ENCODE measurements around the gene ZC3H4.

ZC3H4 gene

GRCh38 chr19:47099576-47100050 is 14.0 kb downstream of the ZC3H4 start:
- no peaks in the 10 kb centered on the region for H3K27me3 ChIP-seq (ENCODE audit: control insufficient read depth, insufficient read depth, low read length)
- no peaks in the 10 kb centered on the region for H3K36me3 ChIP-seq (ENCODE audit: control insufficient read depth, insufficient read depth, low read length)
- no peak overlapping the region for H3K9ac ChIP-seq (ENCODE audit: low read length)
- H3K27ac ChIP-seq (ENCODE audit: low read depth, low read length) = no peak overlapping the region
- H3K4me3 ChIP-seq (ENCODE audit: low read length) = no peak overlapping the region
- H3K4me1 ChIP-seq (ENCODE audit: control insufficient read depth, insufficient read depth, low read length) = peaks cover 16% of the 10 kb centered on the region

- peaks cover 7% of the 10 kb centered on the region for H3K36me3 ChIP-seq (ENCODE audit: control insufficient read depth, insufficient read depth, low read length)
- no peak overlapping the region for H3K4me3 ChIP-seq (ENCODE audit: low read length)
- no peak overlapping the region for H3K27ac ChIP-seq (ENCODE audit: low read depth, low read length)
- H3K27me3 ChIP-seq (ENCODE audit: control insufficient read depth, insufficient read depth, low read length) = no peaks in the 10 kb centered on the region
- H3K4me1 ChIP-seq (ENCODE audit: control insufficient read depth, insufficient read depth, low read length) = peaks cover 14% of the 10 kb centered on the region
- H3K9ac ChIP-seq (ENCODE audit: low read length) = no peak overlapping the region
These were observed 15.0 kb downstream of the ZC3H4 start for GRCh38 chr19:47098608-47099007.

GRCh38 chr19:47097396-47098201 is 16.0 kb downstream of the ZC3H4 start:
- H3K27me3 ChIP-seq (ENCODE audit: control insufficient read depth, insufficient read depth, low read length) = no peaks in the 10 kb centered on the region
- H3K36me3 ChIP-seq (ENCODE audit: control insufficient read depth, insufficient read depth, low read length) = peaks cover 10% of the 10 kb centered on the region
- H3K9ac ChIP-seq (ENCODE audit: low read length) = no peak overlapping the region
- peaks cover 10% of the 10 kb centered on the region for H3K4me1 ChIP-seq (ENCODE audit: control insufficient read depth, insufficient read depth, low read length)
- H3K27ac ChIP-seq (ENCODE audit: low read depth, low read length) = no peak overlapping the region
- H3K4me3 ChIP-seq (ENCODE audit: low read length) = no peak overlapping the region

- Histone ChIP-seq H3K27me3 (ENCODE audit: control insufficient read depth, insufficient read depth, low read length) (no peaks in the 10 kb centered on the region), H3K4me1 (ENCODE audit: control insufficient read depth, insufficient read depth, low read length) (peaks cover 2% of the 10 kb centered on the region), H3K4me3 (ENCODE audit: low read length) (peak overlapping the region; percentile 0), H3K36me3 (ENCODE audit: control insufficient read depth, insufficient read depth, low read length) (peaks cover 13% of the 10 kb centered on the region), H3K9ac (ENCODE audit: low read length) (no peak overlapping the region), H3K27ac (ENCODE audit: low read depth, low read length) (no peak overlapping the region)
These were observed 16.9 kb downstream of the ZC3H4 start for GRCh38 chr19:47096721-47097120.

GRCh38 chr19:47096100-47096704 is 17.4 kb downstream of the ZC3H4 start:
- Histone ChIP-seq H3K4me1 (ENCODE audit: control insufficient read depth, insufficient read depth, low read length) (peaks cover 2% of the 10 kb centered on the region), H3K27ac (ENCODE audit: low read depth, low read length) (peak overlapping the region; percentile 54), H3K4me3 (ENCODE audit: low read length) (peak overlapping the region; percentile 0), H3K27me3 (ENCODE audit: control insufficient read depth, insufficient read depth, low read length) (no peaks in the 10 kb centered on the region), H3K36me3 (ENCODE audit: control insufficient read depth, insufficient read depth, low read length) (peaks cover 13% of the 10 kb centered on the region), H3K9ac (ENCODE audit: low read length) (no peak overlapping the region)

- Histone ChIP-seq H3K4me1 (ENCODE audit: control insufficient read depth, insufficient read depth, low read length) (peaks cover 2% of the 10 kb centered on the region), H3K9ac (ENCODE audit: low read length) (no peak overlapping the region), H3K27ac (ENCODE audit: low read depth, low read length) (peak overlapping the region; percentile 54), H3K27me3 (ENCODE audit: control insufficient read depth, insufficient read depth, low read length) (no peaks in the 10 kb centered on the region), H3K4me3 (ENCODE audit: low read length) (no peak overlapping the region), H3K36me3 (ENCODE audit: control insufficient read depth, insufficient read depth, low read length) (peaks cover 13% of the 10 kb centered on the region)
These were observed 18.0 kb downstream of the ZC3H4 start for GRCh38 chr19:47095476-47096099.

GRCh38 chr19:47094557-47095475 is 18.8 kb downstream of the ZC3H4 start:
- H3K27me3 ChIP-seq (ENCODE audit: control insufficient read depth, insufficient read depth, low read length) = no peaks in the 10 kb centered on the region
- no peak overlapping the region for H3K9ac ChIP-seq (ENCODE audit: low read length)

GRCh38 chr19:47093841-47094240 is 19.7 kb downstream of the ZC3H4 start:
- Histone ChIP-seq H3K9ac (ENCODE audit: low read length) (no peak overlapping the region), H3K4me3 (ENCODE audit: low read length) (no peak overlapping the region), H3K27ac (ENCODE audit: low read depth, low read length) (no peak overlapping the region), H3K4me1 (ENCODE audit: control insufficient read depth, insufficient read depth, low read length) (peaks cover 2% of the 10 kb centered on the region), H3K36me3 (ENCODE audit: control insufficient read depth, insufficient read depth, low read length) (peaks cover 25% of the 10 kb centered on the region), H3K27me3 (ENCODE audit: control insufficient read depth, insufficient read depth, low read length) (no peaks in the 10 kb centered on the region)

More at GRCh38 chr19:47094557-47095475, 18.8 kb downstream of the ZC3H4 start:
- Histone ChIP-seq H3K36me3 (ENCODE audit: control insufficient read depth, insufficient read depth, low read length) (peaks cover 19% of the 10 kb centered on the region), H3K4me1 (ENCODE audit: control insufficient read depth, insufficient read depth, low read length) (peaks cover 2% of the 10 kb centered on the region), H3K27ac (ENCODE audit: low read depth, low read length) (no peak overlapping the region), H3K4me3 (ENCODE audit: low read length) (no peak overlapping the region)

- H3K4me3 ChIP-seq (ENCODE audit: low read length) = no peak overlapping the region
- H3K9ac ChIP-seq (ENCODE audit: low read length) = no peak overlapping the region
- peaks cover 2% of the 10 kb centered on the region for H3K4me1 ChIP-seq (ENCODE audit: control insufficient read depth, insufficient read depth, low read length)
- no peaks in the 10 kb centered on the region for H3K27me3 ChIP-seq (ENCODE audit: control insufficient read depth, insufficient read depth, low read length)
- H3K27ac ChIP-seq (ENCODE audit: low read depth, low read length) = no peak overlapping the region
- H3K36me3 ChIP-seq (ENCODE audit: control insufficient read depth, insufficient read depth, low read length) = peaks cover 25% of the 10 kb centered on the region
These were observed 20.3 kb downstream of the ZC3H4 start for GRCh38 chr19:47093254-47093653.

GRCh38 chr19:47089767-47090350 is 23.7 kb downstream of the ZC3H4 start:
- Histone ChIP-seq H3K27ac (ENCODE audit: low read depth, low read length) (no peak overlapping the region), H3K4me3 (ENCODE audit: low read length) (no peak overlapping the region), H3K4me1 (ENCODE audit: control insufficient read depth, insufficient read depth, low read length) (no peaks in the 10 kb centered on the region), H3K27me3 (ENCODE audit: control insufficient read depth, insufficient read depth, low read length) (no peaks in the 10 kb centered on the region), H3K9ac (ENCODE audit: low read length) (no peak overlapping the region), H3K36me3 (ENCODE audit: control insufficient read depth, insufficient read depth, low read length) (peaks cover 37% of the 10 kb centered on the region)

GRCh38 chr19:47086280-47086679 is 27.3 kb downstream of the ZC3H4 start:
- H3K4me3 ChIP-seq (ENCODE audit: low read length) = no peak overlapping the region
- no peaks in the 10 kb centered on the region for H3K4me1 ChIP-seq (ENCODE audit: control insufficient read depth, insufficient read depth, low read length)
- peaks cover 45% of the 10 kb centered on the region for H3K36me3 ChIP-seq (ENCODE audit: control insufficient read depth, insufficient read depth, low read length)
- no peak overlapping the region for H3K27ac ChIP-seq (ENCODE audit: low read depth, low read length)
- H3K27me3 ChIP-seq (ENCODE audit: control insufficient read depth, insufficient read depth, low read length) = no peaks in the 10 kb centered on the region
- no peak overlapping the region for H3K9ac ChIP-seq (ENCODE audit: low read length)

All from rectal smooth muscle tissue (tissue), 1 donor.